Measurements from ENCODE around the gene IHH.

IHH gene

DNA sequence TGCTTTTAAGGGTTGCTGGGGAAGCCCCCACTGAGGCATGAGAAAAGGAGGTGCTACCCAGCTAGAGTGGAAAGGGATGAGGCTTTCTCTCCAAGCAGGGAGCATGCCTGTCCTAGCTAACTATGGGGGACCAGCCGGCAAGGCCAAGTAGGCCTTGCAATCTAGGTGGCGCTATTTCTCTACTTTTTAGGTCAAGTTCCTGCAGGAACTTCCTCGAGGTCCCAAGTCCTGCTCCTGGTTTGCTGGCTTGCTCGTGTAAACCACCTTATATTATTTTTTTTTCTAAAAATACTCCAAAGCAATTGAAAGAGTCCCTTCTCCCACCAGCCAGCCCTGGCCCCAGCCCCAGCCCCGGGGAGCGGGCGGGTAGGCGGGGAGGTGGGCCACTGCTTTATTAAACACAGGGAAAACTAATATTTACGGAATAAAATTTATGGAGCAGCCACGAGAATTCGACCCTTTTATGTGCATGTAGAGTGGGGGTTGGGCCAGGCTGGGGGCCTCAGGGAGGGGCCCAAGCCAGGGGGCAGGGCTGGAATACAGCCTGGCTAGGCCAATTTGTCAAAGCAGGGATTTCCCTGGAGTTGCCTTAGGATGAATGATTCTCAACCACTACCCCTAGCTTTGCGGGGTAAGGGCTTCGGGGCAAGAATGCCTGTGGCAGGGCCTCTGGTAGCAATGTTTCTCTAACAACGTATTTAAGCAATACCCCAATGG is 12.8 kb upstream of the IHH start:
- DNase-seq, result peak; percentile 12

DNA sequence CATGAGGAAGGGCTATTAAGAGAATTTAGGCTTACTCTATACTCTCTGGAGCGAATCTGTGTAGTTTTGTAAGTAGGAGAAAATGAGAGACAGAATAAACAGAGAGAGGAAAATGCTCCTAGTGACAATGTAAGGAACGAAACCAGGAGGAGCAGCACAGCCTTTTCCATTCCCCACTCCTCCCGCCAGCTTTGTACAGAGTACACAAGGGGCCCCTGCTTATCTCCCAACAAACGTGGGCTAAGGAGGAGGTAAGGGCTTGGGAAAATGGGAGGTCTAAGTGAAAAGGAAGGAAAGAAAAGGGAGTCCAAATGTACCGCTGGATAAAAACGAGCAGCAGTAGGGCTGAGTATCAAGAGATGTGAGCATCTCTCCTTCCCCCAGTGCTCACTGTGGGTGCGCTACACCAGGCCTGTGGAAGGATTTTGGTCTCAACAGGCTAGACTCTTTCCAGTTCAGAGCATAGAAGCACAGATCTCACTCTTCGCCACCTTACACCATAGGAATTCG is 12.1 kb upstream of the IHH start:
- no peak for DNase-seq

DNA sequence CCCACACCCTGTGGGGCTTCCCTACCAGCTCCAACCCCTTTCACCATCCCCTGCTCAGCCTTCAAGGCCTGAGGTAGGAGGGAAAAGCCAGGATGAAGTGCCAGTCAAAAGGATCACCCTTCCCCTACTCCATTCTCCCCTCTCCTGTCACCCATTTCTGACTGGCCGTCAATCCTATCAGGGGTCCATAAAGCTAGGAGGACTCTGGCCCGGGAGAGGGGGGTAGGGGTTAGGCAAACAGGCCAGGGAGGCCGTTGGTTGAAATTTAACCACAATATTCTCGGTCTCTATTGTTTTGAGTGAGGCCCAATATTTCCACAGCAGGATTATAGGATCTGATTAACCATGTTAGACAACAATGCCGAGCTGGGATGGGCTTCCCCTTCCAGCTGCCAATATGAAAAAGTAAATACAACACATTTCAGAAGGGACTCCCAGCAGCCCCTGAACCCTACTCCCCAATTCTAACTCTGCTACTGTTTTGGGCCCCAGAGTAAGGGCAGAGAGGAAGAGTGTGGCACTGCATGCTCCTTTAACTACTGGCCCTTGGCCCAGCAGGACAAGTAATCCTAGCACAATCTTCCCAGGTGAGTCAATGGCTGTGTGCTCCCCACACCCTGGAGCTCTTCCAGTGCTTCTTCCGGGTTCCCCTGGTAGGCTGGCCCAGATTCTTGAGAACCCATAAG is 10.6 kb upstream of the IHH start:
- no peak for DNase-seq

DNA sequence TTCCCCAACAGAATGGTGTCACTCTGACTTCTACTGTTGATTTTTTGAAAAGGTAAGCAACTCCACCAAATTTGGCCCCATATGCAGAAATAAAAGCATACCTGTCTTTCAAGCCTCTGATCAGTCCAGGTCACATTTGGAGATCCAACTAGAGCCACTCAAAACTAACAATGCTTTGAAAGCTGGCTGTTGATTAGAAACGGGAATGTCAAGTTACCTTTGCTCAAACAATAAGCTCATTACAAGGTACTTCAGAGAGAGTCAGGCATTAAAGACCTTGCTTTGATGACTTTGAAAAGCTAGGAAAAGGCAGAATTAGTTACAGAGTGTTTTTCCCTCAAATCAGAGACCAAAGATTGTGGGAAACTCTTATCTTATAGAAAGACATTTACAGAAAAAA is 4.8 kb upstream of the IHH start:
- no peak for DNase-seq

DNA sequence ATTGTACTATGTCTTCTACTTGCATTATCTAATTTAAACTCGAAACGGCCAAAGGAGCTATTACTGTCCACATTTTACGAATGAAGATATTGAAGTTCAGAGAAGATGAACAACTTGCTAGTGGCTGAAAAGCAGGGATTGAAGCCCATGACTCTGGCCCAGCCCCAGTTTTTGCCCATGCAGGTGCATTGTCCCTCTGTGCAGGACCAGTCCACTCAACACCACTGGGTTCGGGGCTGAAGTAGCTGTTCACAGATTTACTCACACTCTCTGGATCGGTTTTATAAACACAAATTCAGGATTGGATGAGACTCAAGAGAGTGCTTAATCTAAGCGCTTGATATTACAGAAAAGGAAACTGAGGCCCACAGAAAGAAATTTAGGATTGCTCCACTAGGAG is 1.4 kb upstream of the IHH start:
- no peak for DNase-seq

DNA sequence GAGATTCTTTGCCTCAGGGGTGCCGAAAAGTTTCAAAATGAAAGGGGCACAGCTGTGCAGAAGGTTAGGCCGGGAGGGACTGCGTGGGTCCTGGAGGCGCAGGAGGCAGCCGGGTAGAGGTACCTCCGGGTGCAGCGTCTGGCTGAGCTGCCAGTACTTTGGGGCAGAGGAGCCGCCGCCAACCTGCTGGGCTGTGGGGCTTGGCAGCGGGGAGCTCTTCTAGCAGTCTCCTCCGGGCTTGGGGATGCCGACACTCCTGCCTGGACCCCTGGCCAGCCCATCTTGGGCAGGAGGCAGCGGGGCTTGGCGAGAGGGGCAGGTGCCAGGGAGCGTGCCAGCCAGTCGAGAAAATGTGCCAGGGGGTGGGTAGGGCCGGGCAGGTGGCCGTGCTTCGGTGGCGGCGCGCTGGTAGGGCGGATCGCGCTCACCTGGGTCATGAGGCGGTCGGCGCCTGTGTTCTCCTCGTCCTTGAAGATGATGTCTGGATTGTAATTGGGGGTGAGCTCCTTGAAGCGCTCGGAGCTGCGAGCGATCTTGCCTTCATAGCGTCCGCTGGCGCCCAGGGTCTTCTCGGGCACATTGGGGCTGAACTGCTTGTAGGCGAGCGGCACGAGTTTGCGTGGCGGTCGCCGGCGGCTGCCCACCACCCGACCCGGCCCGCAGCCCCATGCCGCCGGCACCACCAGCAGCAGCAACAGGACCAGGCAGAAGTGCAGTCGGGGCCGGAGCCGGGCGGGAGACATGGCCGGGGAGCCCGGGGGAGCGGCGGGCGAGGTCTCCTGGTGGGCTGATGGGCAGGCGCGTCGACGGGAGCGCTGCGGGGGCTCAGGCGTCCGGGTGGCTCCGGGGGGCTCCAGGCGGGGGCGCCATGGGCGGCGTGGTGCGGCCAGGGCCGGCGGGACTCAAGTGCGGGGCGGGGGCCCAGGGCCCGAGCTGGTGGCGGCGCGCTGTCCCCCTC is 717 bp downstream of the IHH start:
- DNase-seq, result no peak

DNA sequence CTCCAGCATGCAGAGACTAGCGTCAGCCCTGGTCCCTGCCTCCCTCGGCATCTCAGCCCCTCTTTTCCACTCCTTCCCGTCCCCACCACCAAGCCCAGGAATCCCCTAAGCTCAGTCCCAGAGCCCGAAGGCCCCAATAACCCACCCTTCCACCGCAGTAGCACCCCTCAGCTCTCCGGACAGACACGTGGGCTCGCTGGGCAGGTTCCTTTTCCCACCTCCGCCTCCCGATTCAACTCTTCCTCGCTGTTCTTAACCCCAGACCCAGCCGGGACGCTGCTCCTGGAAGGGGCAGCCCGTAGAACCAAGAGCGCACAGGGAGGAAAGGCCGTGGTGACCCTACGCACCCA is 1.4 kb downstream of the IHH start:
- DNase-seq, result no peak

DNA sequence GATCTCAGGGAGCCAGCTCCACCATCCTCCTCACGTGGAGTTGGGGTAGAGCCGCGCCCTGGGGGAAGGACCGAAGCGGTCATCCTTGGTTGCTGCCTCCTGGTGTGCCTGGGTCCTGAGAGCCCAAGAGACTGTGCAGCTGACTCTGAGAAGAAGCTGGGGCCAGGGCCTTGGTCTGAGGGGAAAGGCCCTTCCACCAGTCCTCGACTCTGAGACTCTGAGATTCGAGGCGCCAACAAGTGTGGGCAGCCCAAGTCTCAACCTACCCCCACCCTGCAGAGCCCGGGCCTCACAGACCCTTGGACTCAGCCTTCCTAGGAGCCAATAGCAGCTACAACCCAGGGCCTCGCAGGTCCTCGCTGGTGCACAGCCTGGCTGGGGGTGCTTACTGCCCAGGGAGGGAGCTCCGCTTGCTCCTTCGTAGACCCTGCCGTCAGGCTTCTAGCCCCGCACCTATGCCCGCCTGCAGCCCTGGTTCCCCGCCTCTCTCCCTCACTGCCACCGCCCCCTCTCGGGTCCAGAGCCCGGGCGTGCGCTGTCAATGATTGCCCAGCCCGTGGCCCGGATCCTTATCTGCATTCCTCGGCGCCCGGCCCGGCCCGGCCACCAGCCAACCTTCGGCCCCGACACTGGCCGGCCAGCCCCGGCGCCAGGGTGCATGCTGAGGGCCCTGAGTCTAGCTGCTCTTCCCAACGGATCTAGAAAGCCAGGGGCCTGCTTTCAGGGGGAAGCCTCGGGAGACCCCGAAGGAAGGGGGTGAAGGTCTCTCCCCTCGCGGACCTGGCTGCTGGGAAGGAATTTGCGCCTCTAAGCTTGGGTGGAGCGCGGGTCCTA is 2.0 kb downstream of the IHH start:
- no peak for DNase-seq

DNA sequence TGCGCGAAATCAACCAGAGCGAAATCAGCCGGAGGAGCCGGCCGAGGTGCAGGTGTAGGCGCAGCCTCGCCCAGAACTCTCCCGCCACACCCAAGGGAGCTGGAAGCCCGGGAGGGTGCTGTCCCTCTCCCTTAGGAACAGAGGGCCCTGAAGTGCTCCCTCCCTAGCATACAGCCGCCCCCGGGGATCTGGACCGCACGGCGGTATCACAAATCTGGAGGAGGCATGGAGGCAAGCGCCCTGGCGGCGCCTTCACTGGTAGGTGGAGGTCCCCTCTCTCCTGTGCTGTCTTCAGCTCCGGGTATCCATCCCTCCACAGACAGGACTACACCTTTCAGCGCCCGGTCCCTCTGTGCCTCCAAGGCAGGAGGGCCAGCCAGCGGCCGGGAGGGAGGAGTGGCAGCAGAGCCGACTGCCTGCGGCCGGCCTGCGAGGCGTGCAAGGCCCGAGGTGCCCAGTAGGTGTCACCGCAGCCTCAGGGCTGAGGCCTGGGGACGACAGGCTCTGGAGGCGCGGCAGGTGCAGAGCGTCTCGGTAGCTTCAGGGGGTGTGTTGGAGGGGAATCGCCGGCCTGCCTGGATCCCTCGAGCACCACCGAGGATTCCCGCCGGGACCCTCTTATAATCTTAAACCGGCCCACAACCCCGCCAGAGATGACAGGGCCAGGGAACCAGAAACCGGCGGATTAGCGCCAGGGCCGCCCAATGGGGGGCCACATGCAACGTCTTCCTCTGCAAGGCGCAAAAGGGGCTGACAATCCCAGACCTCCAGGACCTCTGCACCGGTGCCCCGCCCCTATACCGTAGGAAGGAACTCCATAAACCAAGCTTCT is 2.8 kb downstream of the IHH start:
- peak; percentile 79 for DNase-seq

DNA sequence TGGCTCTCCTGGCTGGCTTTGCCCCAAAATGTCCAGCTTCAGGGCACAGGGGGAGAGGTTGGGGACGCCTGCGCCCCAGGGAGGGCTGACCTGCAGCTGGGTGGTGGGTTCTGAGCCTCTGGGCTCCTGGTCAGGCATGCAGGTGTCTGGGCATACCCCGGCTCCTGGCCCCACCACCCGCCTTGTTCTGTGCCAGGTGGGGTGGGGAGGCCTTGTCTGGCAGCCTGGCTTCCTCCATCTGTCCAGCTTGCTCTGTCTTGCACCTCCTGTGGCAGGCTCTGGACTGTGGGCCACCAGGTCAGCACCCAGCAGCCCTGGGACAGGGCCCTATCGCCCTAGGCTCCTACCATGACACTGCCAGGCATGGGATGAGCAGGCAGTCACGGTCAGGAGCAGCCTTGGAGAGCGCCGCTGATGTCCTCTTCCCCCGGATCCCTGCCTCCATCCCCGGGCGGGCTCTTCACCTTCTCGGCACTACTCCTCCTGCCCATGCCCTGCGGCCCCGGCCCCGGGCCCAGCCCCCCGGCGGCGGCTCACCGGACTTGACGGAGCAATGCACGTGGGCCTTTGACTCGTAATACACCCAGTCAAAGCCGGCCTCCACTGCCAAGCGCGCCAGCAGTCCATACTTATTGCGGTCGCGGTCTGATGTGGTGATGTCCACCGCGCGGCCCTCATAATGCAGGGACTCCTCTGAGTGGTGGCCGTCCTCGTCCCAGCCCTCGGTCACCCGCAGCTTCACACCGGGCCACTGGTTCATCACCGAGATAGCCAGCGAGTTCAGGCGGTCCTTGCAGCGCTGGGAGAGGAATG is 3.6 kb downstream of the IHH start:
- no peak for DNase-seq

DNA sequence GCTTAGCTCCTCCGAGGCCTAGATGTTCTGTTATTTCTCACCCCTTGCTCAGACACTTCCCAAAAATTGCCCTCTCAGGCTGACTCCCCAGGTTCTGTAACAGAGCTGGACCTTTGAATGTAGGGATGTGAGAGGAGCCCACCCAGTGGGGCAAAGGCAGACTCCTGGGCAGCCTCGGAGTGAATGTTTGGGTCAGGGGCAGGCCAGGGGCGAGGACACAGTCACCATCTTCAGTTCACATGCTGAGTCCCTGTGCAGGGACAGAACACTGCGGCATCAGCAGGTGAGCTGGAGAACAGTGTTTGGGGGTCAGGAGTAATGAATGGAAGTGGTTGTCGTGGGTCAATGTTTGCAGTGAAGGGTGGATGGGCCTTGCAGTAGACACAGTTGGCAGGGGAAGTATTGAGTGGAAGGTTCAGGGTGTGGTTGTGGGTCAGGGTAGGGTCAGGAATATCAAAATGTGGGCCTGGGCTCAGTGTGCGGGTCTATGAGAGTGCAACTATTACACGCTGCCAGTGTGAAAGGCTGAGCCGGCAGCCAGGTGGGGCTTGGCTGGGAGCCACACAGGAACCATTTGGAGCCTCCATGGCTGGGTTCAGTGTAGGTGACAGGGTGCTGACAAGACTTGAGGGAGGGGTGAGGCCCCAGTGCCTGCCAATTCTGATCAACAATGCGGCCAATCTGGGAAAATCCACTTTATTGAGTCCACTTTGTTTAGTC is 4.4 kb downstream of the IHH start:
- no peak for DNase-seq

DNA sequence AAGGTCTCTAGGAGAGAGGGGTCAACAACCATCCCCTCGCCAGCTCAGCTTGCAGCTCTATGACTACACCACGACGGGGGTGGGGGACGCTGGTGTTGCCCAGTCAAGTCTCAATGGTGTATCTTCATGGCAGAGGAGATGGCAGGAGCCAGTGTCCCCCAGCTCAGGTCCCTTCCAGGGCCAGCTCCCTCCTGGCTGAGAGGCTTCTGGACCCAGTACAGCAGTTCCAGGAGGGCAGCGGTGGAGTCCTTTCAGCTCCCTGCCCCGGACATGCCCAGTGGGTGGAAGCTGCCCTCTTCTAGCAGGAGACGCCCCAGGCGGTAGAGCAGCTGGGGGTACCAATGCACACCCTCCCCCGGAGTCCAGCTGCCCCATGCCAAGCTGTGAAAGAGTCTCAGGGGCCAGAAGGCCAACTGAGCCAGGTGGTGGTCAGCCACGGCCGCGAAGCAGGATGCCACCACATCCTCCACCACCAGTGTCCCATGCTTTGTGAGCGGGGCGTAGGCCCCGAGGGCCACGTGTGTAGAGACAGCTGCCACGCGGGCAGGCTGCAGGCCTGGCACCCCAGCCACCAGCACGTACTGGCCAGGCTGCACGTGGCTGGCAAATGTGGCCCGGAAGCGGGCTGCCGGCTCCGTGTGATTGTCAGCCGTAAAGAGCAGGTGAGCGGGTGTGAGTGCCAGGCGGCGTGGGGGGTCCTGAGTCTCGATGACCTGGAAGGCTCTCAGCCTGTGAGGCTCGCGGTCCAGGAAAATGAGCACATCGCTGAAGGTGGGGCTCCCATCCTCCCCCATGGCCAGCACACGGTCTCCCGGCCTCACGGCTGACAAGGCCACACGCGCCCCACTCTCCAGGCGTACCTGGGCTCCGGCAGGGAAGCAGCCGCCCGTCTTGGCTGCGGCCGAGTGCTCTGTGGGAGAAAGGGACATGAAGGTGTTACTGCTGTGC is 5.5 kb downstream of the IHH start:
- DNase-seq, result no peak

DNA sequence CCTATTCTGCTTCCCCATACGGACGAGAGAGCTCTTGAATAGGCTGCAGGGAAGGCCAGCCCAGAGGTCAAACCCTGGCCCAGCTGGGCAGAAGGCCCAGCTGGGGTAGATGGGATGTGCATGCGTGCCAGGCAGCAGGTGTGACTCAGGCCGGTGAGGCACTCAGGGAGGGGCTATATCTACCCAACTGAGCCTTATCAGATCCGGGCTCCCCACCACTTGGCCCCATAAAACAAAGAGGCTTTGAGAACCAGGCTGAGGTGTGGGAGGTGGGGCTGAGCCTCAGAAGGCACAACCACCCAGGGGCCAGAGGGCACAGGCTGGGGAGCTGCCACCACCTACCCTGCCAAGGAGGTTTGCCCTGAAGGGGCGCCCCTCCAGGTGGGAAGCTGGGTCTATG is 11.4 kb downstream of the IHH start:
- no peak for DNase-seq

DNA sequence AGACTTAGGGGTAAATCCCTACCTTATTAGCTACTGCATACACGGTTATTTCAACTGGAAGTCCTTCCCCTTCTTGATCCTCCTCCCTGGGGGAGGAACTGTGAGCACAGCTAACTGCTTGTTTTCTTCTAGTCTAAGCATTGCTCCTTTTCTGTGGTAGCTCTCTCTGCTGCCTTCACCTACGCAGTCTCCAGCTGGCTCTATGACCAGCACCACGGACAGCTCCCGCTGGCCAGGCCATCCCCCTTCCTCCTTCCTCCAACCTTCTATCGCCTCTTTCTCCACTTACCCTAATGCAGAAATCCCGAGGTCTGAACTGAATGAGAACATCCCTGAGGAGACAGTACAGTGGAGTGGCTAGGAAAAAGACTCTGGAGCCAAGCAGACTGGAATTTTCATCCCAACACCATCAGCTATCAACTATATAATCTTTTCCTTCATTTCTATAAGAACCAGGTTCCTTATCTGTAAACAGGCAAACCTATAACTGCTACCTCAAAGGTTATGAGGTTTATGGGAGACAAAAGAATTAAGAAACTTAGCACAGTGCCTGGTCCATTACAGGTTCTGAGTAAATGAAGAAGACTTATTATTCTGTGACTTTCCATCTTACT is 14.7 kb downstream of the IHH start:
- DNase-seq, result no peak

DNA sequence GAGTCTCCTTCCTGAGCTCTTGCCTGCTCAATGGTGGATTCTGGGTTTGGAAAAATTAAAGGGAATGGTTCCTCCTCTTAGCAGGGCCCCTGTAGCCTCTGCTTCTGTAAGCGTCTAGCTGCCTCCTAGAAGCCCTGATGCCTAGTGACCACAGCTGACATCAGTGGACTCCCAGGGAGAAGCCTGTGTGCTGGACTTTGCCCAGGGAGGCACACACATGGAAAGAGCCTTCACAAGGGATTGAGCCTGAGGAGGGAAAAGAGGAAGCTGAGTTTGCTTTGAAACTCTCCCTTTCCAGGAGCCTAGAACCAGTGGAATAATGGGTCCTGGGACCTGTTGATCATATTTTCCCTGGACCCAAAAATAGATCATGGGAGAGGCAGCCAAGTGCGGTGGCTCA is 18.0 kb downstream of the IHH start:
- no peak for DNase-seq

DNA sequence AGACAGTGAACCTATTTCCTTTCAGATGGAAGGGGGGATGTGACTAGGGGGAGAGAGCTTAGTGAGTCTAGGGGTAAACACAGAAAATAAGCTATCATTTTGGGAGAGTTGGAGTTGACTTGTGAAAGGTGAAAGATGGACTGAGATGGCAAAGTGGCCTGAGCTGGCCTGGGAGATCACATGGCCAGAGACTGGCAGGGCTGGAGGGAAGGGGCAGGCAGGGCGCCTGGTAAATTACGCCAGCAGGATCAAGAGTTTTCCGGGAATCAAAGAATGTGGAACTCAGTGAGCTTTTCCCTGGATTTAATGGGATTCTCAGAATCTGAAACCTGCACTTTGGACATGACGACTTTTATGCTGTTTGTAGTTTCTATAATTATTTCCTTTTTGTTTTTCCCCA is 18.6 kb downstream of the IHH start:
- DNase-seq, result no peak

DNA sequence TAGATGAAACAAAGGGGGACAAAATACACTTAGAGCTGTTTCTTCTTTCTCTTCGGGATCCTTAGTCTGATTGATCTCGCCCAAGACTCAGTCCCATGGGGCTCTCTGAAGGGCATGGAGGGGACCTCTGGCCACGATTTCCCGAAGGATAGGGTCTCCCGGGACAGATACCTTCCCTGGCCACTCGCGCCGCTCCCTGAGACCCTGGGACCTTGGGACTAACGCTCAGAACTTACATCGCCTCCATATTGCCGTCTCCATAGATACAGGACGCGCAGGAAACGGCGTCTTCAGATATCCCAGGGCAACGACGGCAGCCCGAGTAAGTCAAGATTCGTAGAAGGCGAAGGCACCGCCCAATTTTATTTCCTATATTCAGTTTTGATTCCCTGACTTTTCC is 19.5 kb downstream of the IHH start, which contains the start of gene CFAP65:
Gene CFAP65 (minus strand): TSS at position 265 of the 400 bp plus-strand sequence. CDS start 2,468 bp downstream, outside the sequence.
- peak; percentile 28 for DNase-seq

DNA sequence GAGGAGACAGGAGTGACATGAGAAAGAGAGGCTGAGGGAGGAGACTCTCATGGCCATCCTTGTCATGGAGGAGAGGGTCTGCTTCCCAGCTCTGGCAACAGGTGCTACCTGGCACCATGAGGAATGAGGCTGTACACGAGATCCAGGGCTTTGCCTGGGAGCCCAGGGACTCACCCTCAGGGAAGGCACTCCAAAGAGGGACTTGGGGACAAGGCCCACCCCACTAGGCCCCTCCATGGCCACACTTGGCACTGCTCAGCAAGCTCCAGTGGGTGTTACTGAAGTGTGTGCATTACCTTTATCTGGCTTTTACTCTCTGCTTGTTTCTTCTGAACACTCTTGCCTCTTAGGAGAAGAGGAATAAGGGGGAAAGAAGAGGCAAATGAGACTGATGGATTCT is 22.1 kb downstream of the IHH start:
- DNase-seq, result no peak
